OCI-LY3 (cell line): ENCODE measurements around the gene PTPRN2.

Experiments used
- EZH2phosphoT487 ChIP-seq: fragments of 200-600 bp; shearing (Covaris generic); IDR thresholded peaks from 2 replicates; pipeline ENCODE4 v1.6.1; 2018; ENCODE audit warnings: antibody characterized with exemption, mixed run types, low read depth
- TF ChIP-seq, protein P1 (sequence below): fragments of 200-600, 300-600 bp; sonication (generic); IDR thresholded peaks from 2 replicates; pipeline ENCODE4 v1.5.1; 2014; ENCODE audit warnings: antibody characterized with exemption, low read length, low read depth

DNA sequence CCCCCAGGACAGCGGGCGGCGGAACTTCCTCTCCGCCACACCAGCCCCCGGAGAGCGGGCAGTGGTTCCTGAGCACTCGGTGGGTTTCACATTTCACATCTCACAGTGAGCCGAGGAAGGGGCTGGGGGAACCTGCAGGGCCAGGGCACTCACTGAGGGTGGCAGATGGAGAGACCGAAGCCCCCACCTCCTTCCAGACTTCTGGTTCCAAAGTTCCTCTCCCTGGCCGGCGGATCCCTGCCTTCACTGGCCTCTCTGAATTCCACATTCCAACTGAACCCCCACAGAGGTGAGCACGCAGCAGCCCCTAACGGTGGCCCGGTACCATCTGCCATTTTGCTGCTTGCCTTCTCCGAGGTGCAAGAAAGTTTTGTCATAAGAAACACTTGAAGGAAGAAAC lies 461.0 kb downstream of the PTPRN2 start:
- TF ChIP-seq, protein P1, sequence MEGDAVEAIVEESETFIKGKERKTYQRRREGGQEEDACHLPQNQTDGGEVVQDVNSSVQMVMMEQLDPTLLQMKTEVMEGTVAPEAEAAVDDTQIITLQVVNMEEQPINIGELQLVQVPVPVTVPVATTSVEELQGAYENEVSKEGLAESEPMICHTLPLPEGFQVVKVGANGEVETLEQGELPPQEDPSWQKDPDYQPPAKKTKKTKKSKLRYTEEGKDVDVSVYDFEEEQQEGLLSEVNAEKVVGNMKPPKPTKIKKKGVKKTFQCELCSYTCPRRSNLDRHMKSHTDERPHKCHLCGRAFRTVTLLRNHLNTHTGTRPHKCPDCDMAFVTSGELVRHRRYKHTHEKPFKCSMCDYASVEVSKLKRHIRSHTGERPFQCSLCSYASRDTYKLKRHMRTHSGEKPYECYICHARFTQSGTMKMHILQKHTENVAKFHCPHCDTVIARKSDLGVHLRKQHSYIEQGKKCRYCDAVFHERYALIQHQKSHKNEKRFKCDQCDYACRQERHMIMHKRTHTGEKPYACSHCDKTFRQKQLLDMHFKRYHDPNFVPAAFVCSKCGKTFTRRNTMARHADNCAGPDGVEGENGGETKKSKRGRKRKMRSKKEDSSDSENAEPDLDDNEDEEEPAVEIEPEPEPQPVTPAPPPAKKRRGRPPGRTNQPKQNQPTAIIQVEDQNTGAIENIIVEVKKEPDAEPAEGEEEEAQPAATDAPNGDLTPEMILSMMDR: no peak
- TF ChIP-seq EZH2phosphoT487: no peak
